GM21723 (cell line): ENCODE data around the gene MDN1.
"Not testable (repeated sequence)": the region's sequence is repeated elsewhere in the genome, so short reads cannot be mapped to it uniquely, and the experiment has no call there.

Experiments
- ATAC-seq: cut with Tn5 transposase; IDR thresholded peaks from one replicate; pipeline ENCODE4 v1.9.1; 2021; ENCODE audit warnings: mild to moderate bottlenecking, moderate library complexity; ENCODE audit not compliant: unreplicated experiment

MDN1 gene

DNA sequence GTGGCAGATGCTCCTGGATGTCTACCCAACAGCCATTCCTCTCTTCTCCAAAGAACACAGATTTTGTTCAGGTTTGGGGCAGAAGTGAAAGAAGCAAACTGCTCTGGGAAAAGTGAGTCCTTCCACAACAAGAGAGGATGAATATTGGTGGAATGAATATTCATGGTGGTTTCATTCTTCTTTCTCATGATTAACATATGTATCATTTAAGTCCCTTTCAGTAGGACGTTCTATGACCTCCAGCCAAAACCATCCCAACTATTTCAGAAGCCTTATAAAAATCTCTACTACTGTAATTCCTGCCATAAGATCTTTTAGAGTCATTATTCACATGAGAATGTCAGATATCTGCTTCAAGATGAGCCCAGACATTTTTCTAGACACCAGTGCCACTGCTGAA is 44.4 kb downstream of the MDN1 start:
- ATAC-seq: no peak

DNA sequence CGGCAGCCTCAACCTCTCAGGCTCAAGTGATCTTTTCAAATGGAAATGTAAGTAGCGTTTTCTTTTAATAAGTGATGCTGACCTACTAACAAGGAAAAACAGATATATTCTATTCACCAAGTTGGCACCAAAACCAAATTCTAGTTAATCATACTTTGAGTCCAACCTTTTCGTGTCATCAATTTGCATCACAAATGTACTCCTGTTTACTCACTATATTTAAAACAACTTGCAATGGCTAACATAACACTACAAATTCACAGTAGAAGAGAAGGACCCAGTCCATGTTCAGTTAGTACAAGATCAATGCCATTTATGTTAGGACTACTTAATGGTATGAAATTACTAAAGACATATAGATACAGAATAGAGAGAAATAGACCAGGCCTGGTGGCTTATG is 50.0 kb downstream of the MDN1 start:
- ATAC-seq: no peak

DNA sequence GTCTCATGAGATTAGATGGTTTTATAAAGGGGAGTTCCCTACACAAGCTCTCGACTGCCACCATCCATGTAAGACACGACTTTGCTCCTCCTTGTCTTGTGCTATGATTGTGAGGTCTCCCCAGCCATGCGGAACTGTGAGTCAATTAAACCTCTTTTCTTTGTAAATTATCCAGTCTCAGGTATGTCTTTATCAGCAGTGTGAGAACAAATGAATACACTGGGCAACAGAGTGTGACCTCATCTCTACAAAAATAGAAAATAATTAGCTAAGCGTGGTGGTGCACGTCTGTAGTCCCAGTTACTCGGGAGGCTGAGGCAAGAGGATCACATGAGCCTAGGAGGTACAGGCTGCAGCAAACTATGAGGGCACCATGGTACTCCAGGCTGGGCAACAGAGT is 51.3 kb downstream of the MDN1 start:
- ATAC-seq: no peak

DNA sequence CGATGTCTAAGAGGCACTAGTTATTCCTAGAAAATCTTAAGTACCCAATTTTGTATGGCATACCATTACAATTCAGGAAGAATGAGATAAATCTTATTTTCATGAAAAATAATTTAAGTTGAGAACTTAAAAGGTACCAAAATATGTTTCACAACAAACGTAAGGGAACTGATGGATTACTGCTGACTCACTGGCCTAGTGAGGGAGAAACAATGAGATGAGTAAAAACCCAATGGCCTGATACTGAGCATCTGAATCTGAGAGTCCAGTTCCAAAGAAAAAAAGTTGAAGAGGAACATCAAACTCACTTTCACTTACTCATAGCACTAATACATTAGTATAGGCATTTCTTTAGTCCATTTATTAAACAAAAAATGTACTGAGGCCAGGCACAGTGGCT is 56.0 kb downstream of the MDN1 start:
- ATAC-seq: no peak

DNA sequence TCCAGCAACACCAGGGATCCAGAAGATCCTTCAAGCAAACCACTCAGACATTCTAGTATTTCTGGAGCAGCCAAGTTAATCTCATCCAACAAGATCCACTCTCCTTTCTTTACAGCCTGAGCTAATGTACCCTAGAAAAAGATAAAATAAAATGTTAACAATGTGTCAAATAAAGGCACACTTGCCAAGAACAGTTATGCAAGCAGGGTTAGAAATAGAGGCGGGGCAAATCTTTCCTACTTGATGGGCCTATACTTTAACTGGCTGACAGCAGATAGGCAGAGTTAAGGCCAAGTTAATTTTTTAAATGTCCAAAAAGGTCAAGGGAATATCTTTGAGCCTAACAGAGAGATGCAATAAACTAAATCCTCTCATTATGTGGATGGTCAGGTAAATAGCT is 60.8 kb downstream of the MDN1 start:
- ATAC-seq: no peak

DNA sequence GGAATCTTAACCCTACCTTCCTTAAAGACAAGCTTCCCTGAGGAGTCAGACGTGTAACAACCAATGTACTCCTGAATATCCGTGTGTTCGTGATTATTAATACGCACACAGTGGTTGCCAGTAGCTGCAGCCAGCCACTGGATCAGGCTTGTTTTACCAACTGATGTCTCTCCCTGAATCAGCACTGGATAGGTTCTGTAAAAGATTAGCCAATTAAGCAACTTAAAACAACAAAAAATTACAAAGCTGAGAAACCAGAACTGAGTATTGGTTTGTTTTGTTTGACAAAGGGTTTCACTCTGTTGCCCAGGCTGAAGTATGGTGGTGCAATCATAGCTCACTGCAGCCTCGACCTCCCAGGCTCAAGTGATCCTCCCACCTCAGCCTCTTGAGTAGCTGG is 69.3 kb downstream of the MDN1 start:
- no peak for ATAC-seq

DNA sequence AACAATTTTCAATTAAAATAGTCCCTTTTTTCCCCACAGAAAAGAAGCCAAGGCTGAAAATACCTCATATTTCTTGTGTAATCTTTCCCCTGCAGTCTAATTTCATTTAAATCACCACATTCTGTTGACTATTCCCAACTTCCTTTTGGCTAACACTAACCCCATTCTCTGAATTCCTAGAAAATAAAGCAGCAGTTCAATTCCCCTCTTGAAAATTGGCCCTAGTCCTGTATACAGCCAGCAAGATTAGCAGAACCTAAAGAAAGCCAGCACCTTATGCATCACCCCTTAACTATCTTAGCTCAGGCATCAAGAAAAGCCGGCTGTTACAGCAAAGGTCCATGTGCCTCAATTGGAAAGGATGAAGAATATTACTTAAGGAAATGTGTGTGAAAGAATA is 69.7 kb downstream of the MDN1 start:
- no peak for ATAC-seq

DNA sequence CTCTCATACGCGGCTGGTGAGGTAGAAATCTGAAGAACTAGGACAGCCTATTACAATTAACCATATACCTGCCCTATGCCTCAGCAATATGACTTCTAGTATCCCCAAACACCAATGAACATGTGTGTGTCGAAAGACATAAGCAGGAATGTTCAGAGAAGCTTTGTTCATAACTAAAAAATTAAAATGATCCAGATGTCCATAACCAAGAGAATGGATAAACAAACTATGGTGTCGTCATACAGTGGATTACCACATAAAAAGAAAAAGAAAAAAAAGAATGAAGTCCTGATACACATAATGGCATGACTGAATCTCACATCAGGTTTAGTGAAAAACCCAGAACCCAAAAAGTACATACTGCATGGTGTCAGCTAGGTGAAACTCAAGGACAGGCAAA is 73.9 kb downstream of the MDN1 start:
- ATAC-seq: no peak

DNA sequence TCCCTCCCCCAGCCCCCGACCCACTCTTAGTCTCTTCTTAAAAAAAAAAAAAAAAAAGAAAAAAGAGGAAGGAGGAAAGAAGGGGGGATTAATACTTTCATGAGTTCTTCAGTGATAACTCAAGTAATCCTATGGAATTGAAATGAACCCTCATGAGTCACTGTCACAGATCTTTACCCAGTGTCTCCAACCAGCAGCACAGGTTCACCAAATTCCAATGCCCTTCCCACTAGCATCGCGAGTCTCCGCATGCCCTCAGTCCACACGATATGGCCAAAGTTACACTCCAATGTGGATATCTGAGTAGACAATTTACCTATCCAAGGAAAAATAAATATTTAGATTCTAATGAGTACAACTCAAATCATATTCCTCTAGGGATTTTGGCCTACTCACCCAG is 74.5 kb downstream of the MDN1 start:
- ATAC-seq: no peak

DNA sequence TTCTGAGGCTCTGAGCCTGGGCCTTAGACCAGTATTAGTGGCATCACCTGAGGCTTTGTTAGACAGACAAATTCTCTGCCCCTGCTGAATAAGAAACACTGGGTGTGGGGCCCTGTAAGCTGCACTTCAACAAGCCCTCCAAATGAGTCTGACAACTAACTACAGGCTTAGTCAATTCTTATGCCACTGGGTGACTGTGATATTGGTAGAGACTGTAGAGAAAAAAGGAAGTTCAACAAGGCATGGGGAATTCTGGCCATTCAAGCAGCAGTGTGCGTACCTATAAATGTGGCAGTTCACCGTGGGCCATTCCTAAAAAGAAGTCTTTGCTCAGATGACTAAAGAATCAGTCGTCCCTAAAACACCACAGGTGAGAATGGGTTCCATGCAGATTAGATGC is 82.7 kb downstream of the MDN1 start:
- no peak for ATAC-seq

DNA sequence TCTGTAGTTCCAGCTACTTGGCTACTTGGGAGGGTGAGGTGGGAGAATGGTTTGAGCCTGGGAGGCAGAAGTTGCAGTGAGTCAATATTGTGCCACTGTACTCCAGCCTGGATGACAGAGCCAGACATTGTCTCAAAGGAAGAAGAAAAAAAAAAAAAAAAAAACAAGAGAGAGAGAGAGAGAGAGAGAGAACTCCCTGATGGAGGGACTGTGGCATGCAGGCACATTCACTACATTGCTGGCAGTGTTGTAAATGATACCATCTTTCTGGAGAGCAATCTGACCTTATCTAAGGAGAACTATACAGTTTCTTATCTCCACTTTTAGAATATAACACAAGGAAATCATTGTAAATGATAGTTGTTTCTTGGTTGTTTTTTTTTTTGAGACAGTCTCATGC is 85.1 kb downstream of the MDN1 start:
- ATAC-seq: no peak

DNA sequence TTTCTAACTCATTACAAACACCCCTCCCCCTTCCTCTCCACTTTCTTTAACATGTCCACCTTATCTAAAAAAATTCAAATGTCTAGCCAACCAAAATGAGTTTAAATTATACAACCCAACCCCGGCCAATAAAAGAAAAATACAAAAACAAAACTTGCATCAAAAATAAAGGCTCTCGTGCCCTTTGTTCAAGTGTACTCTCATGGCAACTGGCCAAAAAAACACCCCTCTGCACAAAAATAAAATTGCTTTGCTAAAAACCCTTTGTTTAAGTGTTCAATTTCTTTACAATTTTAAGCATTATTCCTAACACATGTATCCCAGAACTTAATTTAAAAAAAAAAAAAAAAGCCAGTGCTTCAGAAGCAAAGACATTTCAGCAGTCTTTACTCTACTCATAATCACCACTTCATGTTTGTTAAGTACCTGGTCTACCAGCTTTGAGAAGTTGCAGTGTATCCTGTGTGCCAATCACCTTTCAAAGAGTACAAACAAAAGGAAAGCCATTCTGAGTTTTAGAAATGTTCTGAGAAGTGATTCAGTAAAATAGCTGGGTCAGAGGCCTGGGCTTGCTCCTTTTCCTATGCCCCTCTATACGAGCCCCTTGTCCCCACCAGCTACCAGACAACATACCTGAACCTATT is 87.5 kb downstream of the MDN1 start:
- ATAC-seq: no peak

DNA sequence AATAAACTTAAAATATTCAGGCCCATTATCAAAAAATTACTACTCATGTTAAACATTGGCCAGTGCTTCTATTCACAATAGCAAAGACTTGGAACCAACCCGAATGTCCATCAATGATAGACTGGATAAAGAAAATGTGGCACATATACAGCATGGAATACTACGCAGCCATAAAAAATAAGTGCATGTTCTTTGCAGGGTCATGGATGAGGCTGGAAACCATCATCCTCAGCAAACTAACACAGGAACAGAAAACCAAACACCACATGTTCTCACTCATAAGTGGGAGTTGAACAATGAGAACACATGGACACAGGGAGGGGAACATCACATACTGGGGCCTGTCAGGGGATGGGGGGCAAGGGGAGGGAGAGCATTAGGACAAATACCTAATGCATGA is 88.3 kb downstream of the MDN1 start:
- not testable (repeated sequence) for ATAC-seq

DNA sequence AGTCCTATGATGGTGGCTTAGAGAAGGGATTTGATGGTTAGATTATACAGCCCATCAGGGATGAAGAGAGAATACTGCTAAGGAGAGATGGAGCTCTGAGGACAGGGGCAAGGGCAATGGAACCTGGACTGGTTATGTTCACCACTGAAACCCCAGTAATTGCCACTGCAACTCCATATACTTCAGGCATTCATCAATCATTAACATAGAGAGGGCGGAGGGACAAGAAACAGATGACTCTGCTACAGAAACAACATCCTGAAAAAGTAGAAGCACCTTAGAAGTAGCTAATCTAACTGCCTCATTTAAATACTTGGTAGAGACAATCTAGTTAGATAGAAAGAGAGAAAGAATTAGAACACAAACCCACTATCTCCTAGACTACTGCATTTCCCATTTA is 89.8 kb downstream of the MDN1 start:
- ATAC-seq: no peak

DNA sequence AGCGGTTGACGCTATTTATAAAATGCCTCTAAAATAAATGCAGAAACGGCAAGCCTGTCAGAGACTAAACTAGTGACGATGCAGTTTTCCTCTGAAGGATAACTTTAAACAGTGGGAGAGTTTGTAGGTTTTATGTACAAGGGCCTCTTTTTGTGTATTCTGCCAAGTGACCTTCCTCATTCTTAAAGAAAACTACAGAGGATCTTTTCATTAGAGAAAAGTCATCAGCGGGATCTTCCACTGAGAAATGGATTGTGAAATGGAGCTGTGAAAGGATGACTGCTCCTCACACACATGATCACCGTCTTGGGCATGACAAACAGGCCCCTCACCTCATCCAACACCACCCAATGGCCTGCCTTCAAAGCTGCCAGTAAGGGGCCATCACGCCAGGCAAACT is 92.1 kb downstream of the MDN1 start:
- no peak for ATAC-seq

DNA sequence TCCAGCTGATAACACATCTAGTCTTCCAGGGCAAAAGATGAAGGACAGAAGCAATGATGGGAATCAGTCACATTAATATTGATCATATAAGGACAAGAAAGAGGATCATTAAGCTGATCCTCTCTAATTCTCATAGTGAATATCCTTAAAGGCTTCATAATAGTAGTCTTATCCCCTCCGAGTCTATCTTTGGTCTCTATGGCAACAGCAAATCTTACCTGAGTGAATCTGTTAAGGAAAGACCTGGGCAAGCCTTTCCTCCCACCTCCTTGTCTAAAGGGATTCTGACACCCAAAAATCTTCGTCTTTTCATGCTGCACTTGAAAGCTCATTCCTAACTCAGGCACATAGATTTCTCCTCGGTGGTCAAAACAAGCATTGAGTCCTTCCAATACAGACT is 94.6 kb downstream of the MDN1 start:
- no peak for ATAC-seq

DNA sequence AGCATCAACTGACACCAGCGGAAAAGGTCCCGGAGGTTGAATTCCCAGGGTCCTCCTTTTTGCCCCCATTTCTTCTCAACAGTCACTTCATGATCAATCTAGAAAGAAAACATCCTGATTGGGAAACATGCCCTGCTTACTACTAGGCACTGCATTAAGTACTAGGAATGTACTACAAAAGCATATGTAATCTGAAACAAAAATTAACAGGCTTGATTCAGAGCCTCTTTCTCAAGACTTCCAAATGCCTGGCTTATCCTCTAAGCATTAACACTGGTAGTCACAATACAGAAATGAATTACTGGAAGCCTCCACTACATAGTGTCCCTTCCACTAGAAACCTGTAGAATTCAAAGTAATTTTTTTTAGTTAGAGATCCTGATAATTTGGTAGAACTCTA is 96.5 kb downstream of the MDN1 start:
- ATAC-seq: no peak

DNA sequence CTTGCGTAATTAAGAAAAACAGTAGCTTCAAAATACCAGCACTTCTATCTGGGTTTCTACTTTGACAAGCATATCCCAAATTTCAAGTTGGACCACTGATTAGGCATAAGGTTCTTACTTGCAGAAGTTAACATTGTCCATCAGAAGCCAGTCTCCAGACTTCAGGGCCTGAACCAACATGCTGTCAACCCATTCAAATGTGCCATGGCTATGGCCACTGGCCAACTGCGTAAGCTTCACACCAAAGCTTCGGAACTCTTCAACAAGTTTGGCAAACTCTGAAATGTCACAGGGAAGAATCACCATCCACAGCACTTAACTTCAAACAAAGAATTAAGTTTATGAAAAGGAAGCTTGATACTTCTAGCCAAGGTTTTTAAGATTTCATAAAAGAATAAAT is 103.1 kb downstream of the MDN1 start:
- ATAC-seq: no peak

DNA sequence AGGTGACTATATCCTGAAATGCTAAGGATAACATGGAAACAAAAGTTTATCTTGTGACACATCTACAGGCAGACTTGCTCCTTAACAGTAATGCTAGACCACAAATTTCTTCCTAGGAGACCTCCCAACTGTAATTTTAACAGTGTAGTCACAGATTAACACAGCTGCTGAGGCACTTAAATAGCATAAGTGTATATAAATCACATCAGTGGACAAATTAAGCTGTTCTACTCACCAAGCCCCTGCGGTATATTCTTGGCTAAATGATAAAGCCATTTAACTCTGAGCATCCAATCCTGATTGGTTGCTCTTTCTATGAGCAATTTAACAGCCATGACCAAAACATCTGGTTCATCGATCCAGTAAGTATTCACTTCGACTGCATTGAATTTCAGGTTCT is 107.8 kb downstream of the MDN1 start:
- ATAC-seq: no peak

DNA sequence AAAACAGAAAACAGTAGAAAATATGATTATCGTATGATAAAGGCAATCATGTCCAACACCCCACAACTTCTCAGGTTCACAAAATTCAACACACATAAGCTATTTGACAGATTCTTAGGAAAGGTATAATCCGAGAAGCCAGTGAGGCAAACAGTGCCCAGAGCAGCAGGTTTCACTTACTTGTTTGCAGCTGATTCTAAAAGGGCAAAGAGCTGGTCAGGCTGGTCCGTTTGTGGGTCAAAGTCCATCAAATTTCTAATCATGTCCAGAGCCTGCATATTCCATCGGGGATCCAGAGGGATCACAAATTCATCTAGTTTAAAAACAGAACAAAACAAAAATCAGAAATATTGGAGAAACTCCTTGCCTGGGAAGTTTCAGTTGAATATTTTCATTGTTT is 111.3 kb downstream of the MDN1 start:
- ATAC-seq: no peak

DNA sequence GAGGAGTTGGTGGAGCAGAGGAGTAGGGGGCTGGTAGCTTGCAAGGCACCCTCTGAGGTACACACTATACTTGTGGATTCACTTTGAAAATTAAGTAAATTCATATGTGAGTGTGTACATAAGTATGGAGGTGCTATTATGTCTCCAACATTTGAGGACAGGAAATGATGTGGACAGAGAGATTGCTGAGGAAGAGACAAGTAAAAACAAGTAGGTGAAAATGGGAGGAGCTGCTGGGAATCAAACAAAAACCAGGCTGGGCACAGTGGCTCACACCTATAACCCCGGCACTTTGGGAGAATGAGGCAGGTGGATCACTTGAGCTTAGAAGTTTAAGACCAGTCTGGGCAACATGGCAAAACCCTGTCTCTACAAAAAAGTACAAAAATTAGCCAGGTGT is 111.8 kb downstream of the MDN1 start:
- no peak for ATAC-seq

DNA sequence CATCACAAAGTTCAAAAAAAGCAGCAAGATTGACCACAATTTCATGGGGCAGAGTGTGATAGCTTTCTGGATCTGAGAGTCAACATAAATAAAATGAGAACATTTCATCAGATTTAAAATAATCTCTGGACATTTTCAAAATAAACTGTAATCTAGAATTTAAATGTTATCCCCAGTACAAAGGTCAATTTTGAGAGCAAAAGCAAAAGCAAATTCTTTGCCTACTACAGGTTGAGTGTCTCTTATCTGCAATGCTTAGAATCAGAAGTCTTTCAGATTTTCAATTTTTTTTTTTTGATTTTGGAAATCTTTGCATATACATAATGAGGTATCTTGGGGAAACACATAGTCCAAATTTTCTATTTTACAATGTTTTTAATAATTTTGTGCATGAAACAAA is 113.5 kb downstream of the MDN1 start:
- ATAC-seq: no peak

DNA sequence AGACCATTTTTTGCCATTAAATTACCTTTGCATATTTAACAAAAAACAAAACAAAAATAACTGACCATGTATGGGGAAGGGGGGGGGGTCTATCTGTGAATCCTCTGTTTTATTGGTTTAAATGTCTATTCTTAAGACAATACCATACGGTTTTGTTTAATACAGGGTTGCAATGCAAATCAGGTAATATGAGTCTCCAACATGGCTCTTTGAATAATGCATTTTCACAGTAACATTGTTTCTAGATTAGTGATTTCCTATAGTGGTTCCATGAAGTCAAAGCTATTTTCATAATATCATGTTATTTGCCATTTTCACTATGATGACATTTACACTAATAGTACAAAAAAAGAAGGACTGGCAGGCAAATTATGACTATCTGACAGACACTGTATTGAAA is 116.3 kb downstream of the MDN1 start:
- ATAC-seq: no peak

DNA sequence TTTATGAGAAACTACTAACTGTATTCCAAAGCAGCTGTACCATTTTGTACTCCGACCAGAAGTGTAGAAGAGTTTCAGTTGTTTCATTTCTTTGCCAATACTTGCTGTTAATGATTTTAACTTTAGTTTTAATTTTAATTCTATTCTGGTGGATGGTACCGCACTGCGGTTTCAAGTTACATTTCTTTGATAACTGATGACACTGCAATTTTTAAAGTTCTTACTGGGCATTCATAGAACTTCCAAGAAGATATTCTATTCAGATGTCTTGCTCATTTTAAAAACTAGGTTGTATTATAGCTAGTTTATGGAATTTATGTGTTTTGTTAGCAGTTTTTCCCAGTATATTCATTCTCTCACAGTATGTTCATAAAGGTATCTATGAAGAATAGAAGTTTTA is 117.2 kb downstream of the MDN1 start:
- ATAC-seq: no peak
